Thymus (tissue), 11 donors: ENCODE measurements around the gene CFAP52. TPM values are rescaled to one million over a fixed set of nuclear protein-coding genes. Genes with fewer than 3 reads are reported as not detected.
A peak's percentile ranks its signal among the peaks of the same experiment; 100 is the strongest.
"Not testable (repeated sequence)": the region's sequence is repeated elsewhere in the genome, so short reads cannot be mapped to it uniquely, and the experiment has no call there.

Experiments
- DNase-seq, 9 donors: peaks; one replicate each; pipeline ENCODE4 v3.0.0-alpha.2; 2013; ENCODE audit warnings: low spot score in 9 of 9, low read depth in 6 of 9, missing footprints in 1 of 9
- H3K27ac ChIP-seq, 2 donors: one replicate each; pipeline ENCODE4 v1.5.1; 2013; ENCODE audit warnings: control low read depth in 1 of 2, low read depth in 1 of 2, low read length in 1 of 2, mild to moderate bottlenecking in 1 of 2, moderate library complexity in 1 of 2
- H3K27me3 ChIP-seq, 2 donors: one replicate each; pipeline ENCODE4 v1.5.1; 2013; ENCODE audit warnings: low read length in 1 of 2; ENCODE audit not compliant: control insufficient read depth in 2 of 2, insufficient read depth in 1 of 2
- H3K36me3 ChIP-seq, 2 donors: one replicate each; pipeline ENCODE4 v1.5.1; 2013; ENCODE audit warnings: low read length in 1 of 2, mild to moderate bottlenecking in 1 of 2, moderate library complexity in 1 of 2; ENCODE audit not compliant: control insufficient read depth in 2 of 2, insufficient read depth in 2 of 2
- H3K4me1 ChIP-seq, 2 donors: one replicate each; pipeline ENCODE4 v1.5.1; 2013; ENCODE audit warnings: low read length in 2 of 2; ENCODE audit not compliant: control insufficient read depth in 2 of 2, insufficient read depth in 2 of 2
- H3K4me3 ChIP-seq, 2 donors: one replicate each; pipeline ENCODE4 v1.5.1; 2013; ENCODE audit warnings: low read length in 2 of 2, control low read depth in 1 of 2, mild to moderate bottlenecking in 1 of 2
- H3K9me3 ChIP-seq, 2 donors: one replicate each; pipeline ENCODE4 v1.5.1; 2013; ENCODE audit warnings: low read length in 1 of 2, mild to moderate bottlenecking in 1 of 2; ENCODE audit not compliant: control insufficient read depth in 2 of 2, insufficient read depth in 1 of 2
- WGBS: extraction: QIAGEN DNeasy Blood & Tissue Kit; methylation state at CpG from one replicate; pipeline ENCODE4 v1.1.7; 2013; 5-methylcytosine and 5-hydroxymethylcytosine counted together
- polyA plus RNA-seq: library from polyadenylated mRNA; stranded (reverse); fragments of 200-250 nt; gene quantifications from one replicate; pipeline ENCODE4 v1.2.3, GENCODE V29; 2013
- total RNA-seq: library from RNA; stranded (reverse); fragments of 120-200 nt; gene quantifications from one replicate; pipeline ENCODE4 v1.2.4, GENCODE V29; 2013
- donor health status: healthy.

Gene CFAP52
- total and polyA plus RNA-seq, 2 donors = 0.76 to 1.6 TPM

DNA sequence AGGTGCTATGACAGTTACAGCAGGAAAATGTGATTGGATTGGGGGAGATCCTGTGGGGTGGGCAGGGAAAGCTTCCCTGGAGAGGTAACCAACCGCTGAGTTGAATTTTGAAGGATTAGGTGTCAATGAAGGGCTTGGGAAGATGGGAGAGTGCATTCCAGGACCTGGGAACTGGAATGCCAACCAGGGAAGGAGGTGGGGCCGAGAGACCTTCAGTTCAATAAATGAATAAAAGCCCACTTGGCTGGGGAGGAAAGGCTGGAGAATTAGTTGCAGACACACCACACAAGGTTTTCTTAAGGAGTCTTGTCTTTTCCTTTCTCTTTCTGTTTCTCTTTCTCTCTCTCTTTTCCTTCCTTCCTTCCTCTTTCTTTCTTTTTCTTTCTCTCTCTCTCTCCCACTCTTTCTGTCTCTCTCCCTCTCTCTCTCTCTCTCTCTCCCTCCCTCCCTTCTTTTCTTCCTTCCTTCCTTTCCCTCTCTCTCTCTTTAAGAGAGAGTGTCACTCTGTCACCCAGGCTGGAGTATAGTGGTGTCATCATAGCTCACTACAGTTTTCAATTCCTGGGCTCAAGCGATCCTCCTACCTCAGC lies 72.2 kb downstream of the CFAP52 start:
- no peaks in the 10 kb centered on the region for H3K9me3 ChIP-seq
- no peak for DNase-seq
- WGBS = 95% methylated on average over 3 of the region's 3 CpGs
- no peak overlapping the region for H3K4me3 ChIP-seq
- no peaks in the 10 kb centered on the region for H3K36me3 ChIP-seq
- H3K27ac ChIP-seq = no peak overlapping the region
- peaks cover 22 to 37% of the 10 kb centered on the region in 2 donors for H3K27me3 ChIP-seq
- peaks cover 5 to 15% of the 10 kb centered on the region in 2 donors for H3K4me1 ChIP-seq

DNA sequence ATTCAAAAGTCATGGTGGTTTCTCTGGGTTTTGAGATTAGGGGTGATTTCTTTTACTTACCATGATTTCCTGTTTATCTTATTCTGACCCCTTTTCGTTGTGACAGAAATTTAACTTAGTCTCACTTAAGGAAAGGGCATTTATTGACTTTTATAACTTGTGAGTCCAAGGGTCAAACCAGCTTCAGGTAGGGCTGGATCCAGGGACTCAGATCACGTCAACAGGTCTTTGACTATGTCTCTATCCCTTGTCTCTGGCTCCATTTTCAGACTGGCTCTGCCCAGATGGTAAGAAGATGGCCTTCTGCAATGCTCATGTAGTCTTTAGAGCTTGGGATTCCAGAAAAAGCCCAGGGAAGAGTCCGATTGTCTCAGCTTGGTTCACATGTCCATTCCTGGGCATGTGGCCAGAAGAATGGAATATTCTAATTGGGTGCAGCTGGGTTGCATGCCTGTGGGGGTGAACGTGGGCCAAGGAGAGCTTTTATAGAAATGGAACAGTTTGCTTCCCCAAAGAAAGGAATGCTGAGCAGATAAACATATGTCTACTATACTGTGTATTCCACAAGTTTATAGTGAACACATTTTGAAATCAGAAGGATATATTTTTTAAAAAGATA lies 82.3 kb downstream of the CFAP52 start:
- Histone ChIP-seq H3K27me3 (no peaks in the 10 kb centered on the region), H3K4me1 (no peaks in the 10 kb centered on the region), H3K27ac (no peak overlapping the region), H3K4me3 (no peak overlapping the region), H3K9me3 (no peaks in the 10 kb centered on the region), H3K36me3 (no peaks in the 10 kb centered on the region)
- DNase-seq = no peak
- 88% methylated on average over 4 of the region's 4 CpGs for WGBS

DNA sequence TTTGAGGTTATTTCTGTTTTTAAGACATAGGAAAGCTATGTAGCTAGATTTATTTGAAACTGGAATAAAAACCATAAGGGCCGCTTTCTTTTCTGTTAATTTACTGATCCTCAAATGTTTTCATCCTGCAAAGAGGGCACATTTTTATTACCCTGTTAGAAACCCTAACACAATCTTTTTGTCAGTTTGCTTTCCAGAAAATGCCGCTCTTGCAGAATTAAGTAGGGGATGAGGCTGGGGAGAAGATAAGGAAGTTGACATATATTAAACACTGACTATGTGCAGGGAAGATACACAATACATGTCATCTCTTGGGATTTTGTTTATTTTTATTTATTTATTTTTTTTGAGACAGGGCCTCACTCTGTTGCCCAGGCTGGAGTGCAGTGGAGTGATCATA lies 84.6 kb downstream of the CFAP52 start:
- H3K9me3 ChIP-seq = no peaks in the 10 kb centered on the region
- WGBS = 97% methylated on average over 2 of the region's 2 CpGs
- H3K36me3 ChIP-seq = no peaks in the 10 kb centered on the region
- no peaks in the 10 kb centered on the region for H3K27me3 ChIP-seq
- no peak overlapping the region for H3K27ac ChIP-seq
- H3K4me3 ChIP-seq = no peak overlapping the region
- H3K4me1 ChIP-seq = no peaks in the 10 kb centered on the region
- DNase-seq = no peak

DNA sequence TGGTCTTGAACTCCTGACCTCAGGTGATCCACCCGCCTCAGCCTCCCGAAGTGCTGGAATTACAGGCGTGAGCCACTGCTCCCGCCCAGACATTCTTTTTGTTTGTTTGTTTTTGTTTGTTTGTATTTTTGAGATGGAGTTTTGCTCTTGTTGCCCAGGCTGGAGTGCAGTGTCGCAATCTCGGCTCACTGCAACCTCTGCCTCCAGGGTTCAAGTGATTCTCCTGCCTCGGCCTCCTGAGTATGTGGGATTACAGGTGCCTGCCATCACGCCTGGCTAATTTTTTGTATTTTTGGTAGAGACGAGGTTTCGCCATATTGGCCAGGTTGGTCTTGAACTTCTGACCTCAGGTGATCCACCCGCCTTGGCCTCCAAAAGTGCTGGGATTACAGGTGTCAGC lies 87.1 kb downstream of the CFAP52 start:
- H3K9me3 ChIP-seq, DNase-seq, H3K27me3 ChIP-seq, H3K36me3 ChIP-seq, H3K4me3 ChIP-seq, H3K27ac ChIP-seq, H3K4me1 ChIP-seq: not testable (repeated sequence)
- 96% methylated on average over 11 of the region's 11 CpGs for WGBS

DNA sequence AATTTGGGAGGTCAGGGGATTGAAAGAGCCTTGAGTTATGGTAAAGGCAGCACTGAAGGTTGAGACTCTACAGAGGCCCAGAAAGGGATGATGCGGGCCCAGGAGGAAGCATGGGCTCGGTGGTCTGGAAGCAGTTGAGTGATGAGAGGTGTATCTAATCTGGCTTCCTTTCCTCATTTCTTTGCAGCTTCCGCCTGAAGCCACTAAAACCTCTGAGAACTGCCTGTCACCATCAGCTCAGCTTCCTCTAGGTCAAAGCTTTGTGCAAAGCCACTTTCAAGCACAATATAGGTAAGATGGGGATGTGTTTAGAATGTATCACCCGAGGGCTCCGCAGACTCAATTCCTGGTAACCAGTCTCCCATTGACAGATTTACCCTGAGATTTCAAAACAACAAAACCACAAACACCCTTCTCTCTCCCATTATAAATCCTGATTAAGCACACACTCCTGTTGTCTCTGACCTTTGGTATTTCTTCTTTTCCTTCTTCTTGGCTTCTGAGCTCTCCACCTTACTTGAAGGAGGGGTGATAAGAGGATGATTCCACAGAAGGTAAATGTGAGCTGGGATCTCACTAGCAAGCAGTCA lies 90.1 kb downstream of the CFAP52 start:
- peak in 1 of 9 donors; percentile 15 for DNase-seq
- Histone ChIP-seq H3K36me3 (no peaks in the 10 kb centered on the region), H3K4me3 (no peak overlapping the region), H3K9me3 (no peaks in the 10 kb centered on the region), H3K4me1 (no peaks in the 10 kb centered on the region), H3K27ac (no peak overlapping the region), H3K27me3 (no peaks in the 10 kb centered on the region)
- 53% methylated on average over 5 of the region's 5 CpGs for WGBS

DNA sequence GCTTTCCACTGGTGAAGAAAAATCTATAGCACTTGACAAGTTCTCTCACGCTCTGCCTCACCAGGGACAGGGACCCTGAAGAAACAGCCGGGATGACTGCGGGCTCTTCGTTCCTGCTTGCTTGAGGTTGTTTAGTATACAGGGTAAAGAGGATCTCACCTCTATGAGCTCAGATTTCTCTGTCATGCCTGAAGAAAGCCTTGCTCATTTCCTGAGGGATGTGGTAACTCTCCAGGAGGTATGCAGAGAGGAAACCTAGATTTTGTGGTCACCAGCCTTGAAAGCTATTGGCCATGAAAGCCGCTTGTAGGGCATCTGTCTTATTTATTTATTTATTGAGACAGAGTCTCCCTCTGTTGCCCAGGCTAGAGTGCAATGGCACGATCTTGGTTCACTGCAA lies 92.1 kb downstream of the CFAP52 start:
- H3K36me3 ChIP-seq = no peaks in the 10 kb centered on the region
- H3K27me3 ChIP-seq = no peaks in the 10 kb centered on the region
- no peak overlapping the region for H3K27ac ChIP-seq
- no peaks in the 10 kb centered on the region for H3K9me3 ChIP-seq
- DNase-seq = no peak
- H3K4me3 ChIP-seq = no peak overlapping the region
- no peaks in the 10 kb centered on the region for H3K4me1 ChIP-seq
- 27% methylated on average over 6 of the region's 6 CpGs for WGBS

DNA sequence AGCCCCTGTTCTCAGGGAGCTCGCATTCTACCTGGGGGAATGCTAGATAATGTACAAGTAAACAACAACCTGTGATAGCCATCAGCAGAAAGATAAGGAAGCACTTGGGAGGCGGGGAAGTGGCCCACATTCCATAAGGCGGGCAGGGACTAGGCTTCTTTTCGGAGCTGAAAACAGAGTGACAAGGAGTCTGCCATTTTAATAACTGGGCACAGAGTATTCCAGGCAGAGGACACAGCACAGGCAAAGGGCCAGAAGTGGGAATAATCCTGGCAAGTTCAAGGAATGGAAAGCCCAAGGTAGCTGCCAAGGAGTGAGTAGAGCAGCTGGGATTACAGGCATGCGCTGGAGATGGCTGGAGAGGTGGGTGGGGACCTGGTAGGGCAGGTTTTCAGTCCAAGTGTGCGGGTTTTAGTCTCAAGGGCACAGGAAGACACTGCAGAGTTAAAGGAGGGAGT lies 93.1 kb downstream of the CFAP52 start:
- Histone ChIP-seq H3K27ac (no peak overlapping the region), H3K36me3 (no peaks in the 10 kb centered on the region), H3K27me3 (no peaks in the 10 kb centered on the region), H3K9me3 (no peaks in the 10 kb centered on the region), H3K4me3 (no peak overlapping the region), H3K4me1 (no peaks in the 10 kb centered on the region)
- 93% methylated on average over 6 of the region's 6 CpGs for WGBS
- DNase-seq = no peak

DNA sequence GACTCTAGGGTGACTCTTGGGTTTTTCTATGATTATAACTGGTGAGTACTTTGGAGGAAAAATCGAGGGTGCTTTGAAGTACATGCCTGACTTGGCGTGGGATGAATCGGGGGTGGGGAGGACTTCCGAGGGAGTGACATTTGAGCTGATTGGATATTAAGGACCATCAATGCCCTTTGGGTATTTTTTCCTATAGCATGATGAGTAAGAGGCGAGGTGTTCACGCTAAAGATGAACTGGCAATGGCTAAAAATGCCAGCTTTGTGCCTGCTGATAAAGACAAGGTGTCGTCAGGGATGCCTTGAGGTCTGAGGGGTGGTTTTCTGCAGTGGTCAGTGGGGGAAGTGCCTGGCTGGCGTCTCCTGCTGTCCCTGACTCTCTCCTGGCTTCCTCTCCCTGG lies 94.2 kb downstream of the CFAP52 start:
- Histone ChIP-seq H3K27ac (no peak overlapping the region), H3K36me3 (no peaks in the 10 kb centered on the region), H3K9me3 (no peaks in the 10 kb centered on the region), H3K4me1 (no peaks in the 10 kb centered on the region), H3K27me3 (no peaks in the 10 kb centered on the region), H3K4me3 (no peak overlapping the region)
- 85% methylated on average over 8 of the region's 8 CpGs for WGBS
- no peak for DNase-seq

DNA sequence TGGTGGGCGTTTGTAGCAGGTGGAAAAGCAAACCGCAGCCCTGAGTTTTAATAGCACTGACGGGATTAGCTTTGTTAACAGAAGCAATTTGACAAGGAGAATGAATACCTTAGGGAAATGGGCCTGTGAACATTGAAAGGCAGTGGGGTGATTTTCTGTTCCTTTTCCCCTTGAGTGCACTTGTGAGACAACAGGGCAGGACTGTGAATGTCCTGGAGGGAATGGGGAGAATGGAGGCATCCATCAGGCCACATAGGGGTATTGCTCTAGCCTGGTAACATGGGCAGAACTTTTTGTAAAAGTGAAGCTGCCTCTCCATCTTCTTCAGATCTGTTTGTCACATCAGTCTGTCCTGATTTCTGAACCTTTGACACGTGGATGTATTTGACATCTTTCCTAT lies 95.1 kb downstream of the CFAP52 start:
- no peaks in the 10 kb centered on the region for H3K9me3 ChIP-seq
- WGBS = 91% methylated on average over 4 of the region's 4 CpGs

More for the DNA sequence above, 95.1 kb downstream of the CFAP52 start:
- H3K36me3 ChIP-seq = no peaks in the 10 kb centered on the region
- no peaks in the 10 kb centered on the region for H3K27me3 ChIP-seq
- no peak overlapping the region for H3K4me3 ChIP-seq
- no peak overlapping the region for H3K27ac ChIP-seq
- DNase-seq = no peak
- H3K4me1 ChIP-seq = no peaks in the 10 kb centered on the region
